GM23338 (cell line): ENCODE results near the gene ASPM. TPM values are rescaled to one million over a fixed set of nuclear protein-coding genes. Genes with fewer than 3 reads are reported as not detected.

Experiments
- ATAC-seq: fragments of 200-7000 bp; cut with Tn5 transposase; 3 replicates; pipeline ENCODE4 v1.9.1; 2020
- DNase-seq: peaks from one replicate; pipeline ENCODE4 v3.0.0-alpha.2; 2015; ENCODE audit warnings: low spot score
- H2AFZ ChIP-seq: fragments of 200-600 bp; sonication (generic); 2 replicates; pipeline ENCODE4 v1.8.0; 2016; ENCODE audit warnings: antibody characterized with exemption, mild to moderate bottlenecking, moderate library complexity
- H3F3A ChIP-seq: fragments of 200-600 bp; sonication (generic); replicated peaks from 2 replicates; pipeline ENCODE4 v1.8.0; 2017; ENCODE audit warnings: antibody characterized with exemption, mixed run types, low read depth
- H3K27ac ChIP-seq: fragments of 200-600 bp; sonication (generic); 2 replicates; pipeline ENCODE4 v1.6.1; 2016; ENCODE audit warnings: low read depth
- H3K27me3 ChIP-seq: fragments of 200-600 bp; sonication (generic); 2 replicates; pipeline ENCODE4 v1.8.0; 2016; ENCODE audit warnings: mild to moderate bottlenecking, mixed run types, moderate library complexity; ENCODE audit not compliant: insufficient read depth
- H3K36me3 ChIP-seq: fragments of 200-600 bp; sonication (generic); 2 replicates; pipeline ENCODE4 v1.8.0; 2016; ENCODE audit warnings: mild to moderate bottlenecking; ENCODE audit not compliant: insufficient read depth
- H3K4me1 ChIP-seq: fragments of 200-600 bp; sonication (generic); 2 replicates; pipeline ENCODE4 v1.8.0; 2016; ENCODE audit warnings: mild to moderate bottlenecking, moderate library complexity; ENCODE audit not compliant: insufficient read depth
- H3K4me2 ChIP-seq: fragments of 200-600 bp; sonication (generic); 2 replicates; pipeline ENCODE4 v1.7.1; 2017; ENCODE audit warnings: mixed run types
- H3K4me3 ChIP-seq: fragments of 200-600 bp; sonication (generic); 2 replicates; pipeline ENCODE4 v1.6.1; 2016; ENCODE audit warnings: mixed run types
- H3K79me2 ChIP-seq: fragments of 200-600 bp; sonication (generic); replicated peaks from 2 replicates; pipeline ENCODE4 v1.8.0; 2017; ENCODE audit warnings: mild to moderate bottlenecking; ENCODE audit not compliant: insufficient read depth
- H3K9me2 ChIP-seq: fragments of 200-600 bp; sonication (generic); 2 replicates; pipeline ENCODE4 v1.8.0; 2017; ENCODE audit not compliant: insufficient read depth
- H4K20me1 ChIP-seq: fragments of 200-600 bp; sonication (generic); replicated peaks from 2 replicates; pipeline ENCODE4 v1.8.0; 2017; ENCODE audit warnings: mild to moderate bottlenecking; ENCODE audit not compliant: insufficient read depth
- H3K27ac Mint-ChIP-seq: 2 replicates; pipeline ENCODE4 v1.8.0; 2020; ENCODE audit warnings: inconsistent platforms, mild to moderate bottlenecking, moderate library complexity, mixed read lengths
- H3K27me3 Mint-ChIP-seq: 3 replicates; pipeline ENCODE4 v1.8.0; 2022; ENCODE audit warnings: low read depth, mild to moderate bottlenecking, moderate library complexity, mixed read lengths, inconsistent platforms; ENCODE audit not compliant: insufficient read depth, poor library complexity
- H3K36me3 Mint-ChIP-seq: 3 replicates; pipeline ENCODE4 v1.8.0; 2021; ENCODE audit warnings: low read depth, mild to moderate bottlenecking, inconsistent platforms, moderate library complexity, mixed read lengths
- H3K4me1 Mint-ChIP-seq: 3 replicates; pipeline ENCODE4 v1.8.0; 2020; ENCODE audit warnings: mild to moderate bottlenecking, inconsistent platforms, mixed read lengths
- H3K4me3 Mint-ChIP-seq: 3 replicates; pipeline ENCODE4 v1.8.0; 2021; ENCODE audit warnings: moderate library complexity, mild to moderate bottlenecking, inconsistent platforms, mixed read lengths
- H3K9me3 Mint-ChIP-seq: 3 replicates; pipeline ENCODE4 v1.8.0; 2020; ENCODE audit warnings: moderate library complexity, mild to moderate bottlenecking, inconsistent platforms, mixed read lengths
- CTCF ChIP-seq, 2 experiments: fragments of 200-600 bp in 1 of 2; sonication (generic) in 1 of 2; conservative IDR thresholded peaks; 2 replicates each; pipeline versions ENCODE4 v1.5.1 to v1.6.1; 2016 to 2017; ENCODE audit warnings: antibody characterized with exemption in 2 of 2, low read depth in 2 of 2, mild to moderate bottlenecking in 2 of 2, moderate library complexity in 1 of 2
- ETS1 ChIP-seq: IDR thresholded peaks from 2 replicates; pipeline ENCODE4 v1.6.1; 2016; ENCODE audit warnings: antibody characterized with exemption
- EZH2 ChIP-seq: fragments of 200-600 bp; sonication (generic); IDR thresholded peaks from one replicate; pipeline ENCODE4 v1.8.0; 2017; ENCODE audit warnings: antibody characterized with exemption, mild to moderate bottlenecking, low read depth; ENCODE audit not compliant: unreplicated experiment
- EZH2phosphoT487 ChIP-seq: fragments of 200-600 bp; sonication (generic); IDR thresholded peaks from one replicate; pipeline ENCODE4 v1.8.1; 2018; ENCODE audit warnings: antibody characterized with exemption; ENCODE audit not compliant: unreplicated experiment
- JUNB ChIP-seq: IDR thresholded peaks from one replicate; pipeline ENCODE4 v1.6.1; 2016; ENCODE audit warnings: antibody characterized with exemption; ENCODE audit not compliant: unreplicated experiment
- NANOG ChIP-seq: IDR thresholded peaks from 2 replicates; pipeline ENCODE4 v1.6.1; 2016; ENCODE audit warnings: antibody characterized with exemption, borderline replicate concordance
- STAT1 ChIP-seq: IDR thresholded peaks from one replicate; pipeline ENCODE4 v1.6.1; 2016; ENCODE audit warnings: antibody characterized with exemption; ENCODE audit not compliant: unreplicated experiment
- ZNF114 ChIP-seq: fragments of 250-450 bp; sonication (Bioruptor Pico); IDR thresholded peaks from 2 replicates; pipeline ENCODE4 v1.5.0; 2020; ENCODE audit warnings: mild to moderate bottlenecking, moderate library complexity
- ZNF331 ChIP-seq: fragments of 250-450 bp; sonication (Bioruptor Pico); IDR thresholded peaks from 2 replicates; pipeline ENCODE4 v1.5.0; 2020; ENCODE audit warnings: low read depth, mild to moderate bottlenecking, moderate library complexity
- polyA plus RNA-seq: library from polyadenylated mRNA; unstranded; fragments of >200 nt; fragmentation: Nextera tagmentation; extraction: Ambion mirVana; gene quantifications from 2 replicates; pipeline ENCODE4 v1.2.1, GENCODE V29; 2016
- total RNA-seq: library from RNA; depleted of rRNA; stranded (reverse); fragments of >200 nt; shearing (Covaris generic); gene quantifications from 2 replicates; pipeline ENCODE4 v1.2.3, GENCODE V29; 2014
- TF ChIP-seq, protein P1 (sequence below): IDR thresholded peaks from one replicate; pipeline ENCODE4 v1.6.1; 2018; ENCODE audit warnings: antibody characterized with exemption; ENCODE audit not compliant: unreplicated experiment

The ASPM gene
- total and polyA plus RNA-seq, 2 experiments from 2014 or later: 36.8 to 64.9 TPM

DNA sequence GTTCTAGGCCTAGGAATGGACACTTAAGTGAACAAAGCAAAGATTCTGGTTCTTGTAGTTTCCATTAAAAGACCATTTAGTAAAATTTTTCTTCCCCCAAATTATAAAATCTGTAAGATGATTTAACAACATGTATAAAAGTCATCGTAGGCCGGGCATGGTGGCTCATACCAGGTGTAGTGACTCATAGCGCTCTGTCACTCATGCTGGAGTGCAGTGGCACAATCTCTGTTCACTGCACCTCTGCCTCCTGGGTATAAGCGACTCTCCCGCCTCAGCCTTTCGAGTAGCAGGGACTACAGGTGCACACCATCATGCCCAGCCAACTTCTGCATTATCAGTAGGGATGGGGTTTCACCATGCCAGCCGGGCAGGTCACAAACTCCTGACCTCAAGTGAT is 9.1 kb downstream of the ASPM start:
- Histone ChIP-seq H2AFZ (no peak overlapping the region), H3K4me3 (no peak overlapping the region), H3K4me2 (no peak overlapping the region), H3K79me2 (peaks cover 46% of the 10 kb centered on the region), H3K36me3 (peaks cover 21% of the 10 kb centered on the region; the same call in 1 of the 2 replicates), H4K20me1 (peaks cover 6% of the 10 kb centered on the region; the same call in 1 of the 2 replicates), H3K27me3 (no peaks in the 10 kb centered on the region), H3F3A (no peaks in the 10 kb centered on the region), H3K4me1 (no peaks in the 10 kb centered on the region), H3K27ac (no peak overlapping the region), H3K9me2 (no peaks in the 10 kb centered on the region)
- Mint-ChIP-seq H3K4me1 (no peaks in the 10 kb centered on the region; the same call in 2 of the 3 replicates), H3K27ac (no peak overlapping the region), H3K27me3 (no peaks in the 10 kb centered on the region), H3K4me3 (no peak overlapping the region), H3K36me3 (peaks cover 43% of the 10 kb centered on the region), H3K9me3 (no peaks in the 10 kb centered on the region; the same call in 2 of the 3 replicates)
- no peak for ATAC-seq
- TF ChIP-seq JUNB (no peak), EZH2phosphoT487 (no peak), NANOG (no peak), ETS1 (no peak), STAT1 (no peak), ZNF331 (CRISPR knock-in tag) (no peak)
- DNase-seq: no peak

DNA sequence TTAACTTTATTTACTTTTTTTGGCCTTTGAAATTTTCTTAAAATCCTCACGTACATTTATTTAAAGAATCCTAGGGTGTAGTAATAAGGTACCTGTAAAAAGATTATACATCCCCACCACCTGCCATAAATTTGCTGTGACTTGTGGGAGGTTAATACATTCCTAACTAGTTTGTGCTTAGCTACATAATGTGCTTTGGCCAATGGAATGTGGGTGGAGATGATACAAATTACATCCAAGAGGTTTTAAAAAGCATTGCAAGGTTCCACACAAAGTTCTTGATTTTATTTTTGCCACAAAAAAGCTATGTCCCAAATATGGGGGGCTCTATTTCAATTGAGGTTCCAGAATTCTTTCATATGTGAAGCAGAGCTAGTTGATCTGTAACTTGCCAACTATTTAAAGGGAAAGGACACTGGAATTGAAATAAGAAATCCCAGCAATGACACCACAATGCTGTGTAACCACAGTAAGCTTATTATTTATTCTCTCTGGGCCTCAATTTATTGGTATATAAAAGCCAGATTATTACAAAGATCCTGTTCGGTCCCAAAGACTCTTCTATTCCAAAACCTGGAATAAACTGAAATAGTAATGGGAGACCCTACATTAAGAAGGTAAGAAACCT is 15.7 kb downstream of the ASPM start:
- Histone ChIP-seq H2AFZ (no peak overlapping the region), H3K4me1 (peaks cover 12% of the 10 kb centered on the region), H3K79me2 (no peaks in the 10 kb centered on the region), H3K9me2 (no peaks in the 10 kb centered on the region), H3K27ac (peak overlapping the region; percentile 29; the same call in 1 of the 2 replicates), H3K4me2 (no peak overlapping the region), H3F3A (no peaks in the 10 kb centered on the region), H3K4me3 (no peak overlapping the region), H4K20me1 (no peaks in the 10 kb centered on the region), H3K36me3 (peaks cover 17% of the 10 kb centered on the region; the same call in 1 of the 2 replicates), H3K27me3 (no peaks in the 10 kb centered on the region)
- Mint-ChIP-seq H3K9me3 (no peaks in the 10 kb centered on the region; the same call in 2 of the 3 replicates), H3K36me3 (peaks cover 55% of the 10 kb centered on the region), H3K4me1 (peaks cover 19% of the 10 kb centered on the region), H3K27ac (no peak overlapping the region), H3K27me3 (peaks cover 3% of the 10 kb centered on the region), H3K4me3 (no peak overlapping the region)
- ATAC-seq: peak; percentile 40; the same call in 1 of the 3 replicates
- peak; percentile 34 for DNase-seq
- no peak for TF ChIP-seq EZH2
- TF ChIP-seq, protein P1, sequence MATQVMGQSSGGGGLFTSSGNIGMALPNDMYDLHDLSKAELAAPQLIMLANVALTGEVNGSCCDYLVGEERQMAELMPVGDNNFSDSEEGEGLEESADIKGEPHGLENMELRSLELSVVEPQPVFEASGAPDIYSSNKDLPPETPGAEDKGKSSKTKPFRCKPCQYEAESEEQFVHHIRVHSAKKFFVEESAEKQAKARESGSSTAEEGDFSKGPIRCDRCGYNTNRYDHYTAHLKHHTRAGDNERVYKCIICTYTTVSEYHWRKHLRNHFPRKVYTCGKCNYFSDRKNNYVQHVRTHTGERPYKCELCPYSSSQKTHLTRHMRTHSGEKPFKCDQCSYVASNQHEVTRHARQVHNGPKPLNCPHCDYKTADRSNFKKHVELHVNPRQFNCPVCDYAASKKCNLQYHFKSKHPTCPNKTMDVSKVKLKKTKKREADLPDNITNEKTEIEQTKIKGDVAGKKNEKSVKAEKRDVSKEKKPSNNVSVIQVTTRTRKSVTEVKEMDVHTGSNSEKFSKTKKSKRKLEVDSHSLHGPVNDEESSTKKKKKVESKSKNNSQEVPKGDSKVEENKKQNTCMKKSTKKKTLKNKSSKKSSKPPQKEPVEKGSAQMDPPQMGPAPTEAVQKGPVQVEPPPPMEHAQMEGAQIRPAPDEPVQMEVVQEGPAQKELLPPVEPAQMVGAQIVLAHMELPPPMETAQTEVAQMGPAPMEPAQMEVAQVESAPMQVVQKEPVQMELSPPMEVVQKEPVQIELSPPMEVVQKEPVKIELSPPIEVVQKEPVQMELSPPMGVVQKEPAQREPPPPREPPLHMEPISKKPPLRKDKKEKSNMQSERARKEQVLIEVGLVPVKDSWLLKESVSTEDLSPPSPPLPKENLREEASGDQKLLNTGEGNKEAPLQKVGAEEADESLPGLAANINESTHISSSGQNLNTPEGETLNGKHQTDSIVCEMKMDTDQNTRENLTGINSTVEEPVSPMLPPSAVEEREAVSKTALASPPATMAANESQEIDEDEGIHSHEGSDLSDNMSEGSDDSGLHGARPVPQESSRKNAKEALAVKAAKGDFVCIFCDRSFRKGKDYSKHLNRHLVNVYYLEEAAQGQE: no peak
- no peak for TF ChIP-seq ZNF114 (CRISPR knock-in tag)
- TF ChIP-seq CTCF (conservative IDR thresholded peaks at IDR 0.05; ENCODE audit: low read depth in 2 of 2): no peak
- no peak for TF ChIP-seq ZNF331 (CRISPR knock-in tag)
- TF ChIP-seq EZH2phosphoT487: no peak
- TF ChIP-seq JUNB: no peak
- TF ChIP-seq STAT1: no peak
- TF ChIP-seq NANOG: no peak
